SK-N-SH (cell line): ENCODE measurements around the gene CCDC112. TPM values are rescaled to one million over a fixed set of nuclear protein-coding genes. Genes with fewer than 3 reads are reported as not detected.

Experiments
- CTCF ChIA-PET: fragments of 300-600, 350-600 bp; formaldehyde crosslinking; extraction: SDS; loops from one replicate; lab custom pipeline; 2021; lab: Yijun Ruan, JAX
- POLR2A ChIA-PET: fragments of 350-600 bp; sonication (Branson Sonifier 250); formaldehyde crosslinking; extraction: SDS; loops from one replicate; lab custom pipeline; 2020; ENCODE audit warnings: antibody characterized with exemption, inconsistent platforms; lab: Yijun Ruan, JAX
- DNase-seq: peaks from one replicate; pipeline ENCODE4 v3.0.0; 2012
- H2AFZ ChIP-seq: fragments of 200-600 bp; sonication (generic); 2 replicates; pipeline ENCODE4 v1.8.1; 2016; ENCODE audit warnings: antibody characterized with exemption, mild to moderate bottlenecking, low read depth
- H3F3A ChIP-seq: fragments of 200-600 bp; sonication (generic); replicated peaks from 2 replicates; pipeline ENCODE3; 2016; ENCODE audit warnings: antibody characterized with exemption, mild to moderate bottlenecking; ENCODE audit not compliant: insufficient read depth
- H3K27ac ChIP-seq, 2 experiments: fragments of 200-500 bp in 1 of 2; fragments of 200-600 bp in 1 of 2; sonication (Bioruptor generic) in 1 of 2; sonication (generic), shearing (Covaris generic) in 1 of 2; 2 replicates each; pipeline versions ENCODE4 v1.5.1 to v1.6.1; 2014 to 2016; ENCODE audit warnings: low read depth in 2 of 2, inconsistent platforms in 1 of 2, low read length in 1 of 2, mild to moderate bottlenecking in 1 of 2, mixed read lengths in 1 of 2
- H3K27me3 ChIP-seq: fragments of 200-600 bp; sonication (generic), shearing (Covaris generic); 2 replicates; pipeline ENCODE4 v1.6.1; 2016; ENCODE audit warnings: mixed run types; ENCODE audit not compliant: insufficient read depth
- H3K36me3 ChIP-seq, 2 experiments: fragments of 200-500 bp in 1 of 2; fragments of 200-600 bp in 1 of 2; sonication (Bioruptor generic) in 1 of 2; sonication (generic) in 1 of 2; replicated peaks in 1 of 2; 2 replicates each; pipeline versions ENCODE3 to v1.5.1; 2014 to 2016; ENCODE audit warnings: low read length in 1 of 2, mild to moderate bottlenecking in 1 of 2; ENCODE audit not compliant: insufficient read depth in 2 of 2, control insufficient read depth in 1 of 2
- H3K4me1 ChIP-seq, 2 experiments: fragments of 200-500 bp in 1 of 2; fragments of 200-600 bp in 1 of 2; sonication (Bioruptor generic) in 1 of 2; sonication (generic), shearing (Covaris generic) in 1 of 2; 2 replicates each; pipeline versions ENCODE4 v1.5.1 to v1.6.1; 2014 to 2016; ENCODE audit warnings: low read depth in 1 of 2, low read length in 1 of 2, mixed run types in 1 of 2; ENCODE audit not compliant: insufficient read depth in 2 of 2, control insufficient read depth in 1 of 2
- H3K4me2 ChIP-seq: fragments of 200-600 bp; sonication (generic), shearing (Covaris generic); 2 replicates; pipeline ENCODE4 v1.6.1; 2017; ENCODE audit warnings: mixed run types
- H3K4me3 ChIP-seq, 2 experiments: fragments of 200-500 bp in 1 of 2; fragments of 200-600 bp in 1 of 2; sonication (Bioruptor generic) in 1 of 2; sonication (generic), shearing (Covaris generic) in 1 of 2; 2 replicates each; pipeline versions ENCODE4 v1.5.1 to v1.8.1; 2014 to 2016; ENCODE audit warnings: low read depth in 2 of 2, inconsistent platforms in 1 of 2, low read length in 1 of 2, mild to moderate bottlenecking in 1 of 2, mixed read lengths in 1 of 2, moderate library complexity in 1 of 2
- H3K79me2 ChIP-seq: fragments of 200-600 bp; sonication (generic); 2 replicates; pipeline ENCODE4 v1.8.1; 2017; ENCODE audit warnings: mild to moderate bottlenecking; ENCODE audit not compliant: insufficient read depth
- H3K9ac ChIP-seq: fragments of 200-600 bp; sonication (generic); 2 replicates; pipeline ENCODE4 v1.6.1; 2017; ENCODE audit warnings: mixed run types
- H3K9me2 ChIP-seq: fragments of 200-600 bp; sonication (generic); 2 replicates; pipeline ENCODE4 v1.6.1; 2017; ENCODE audit warnings: mixed run types
- H3K9me3 ChIP-seq: fragments of 200-600 bp; sonication (generic); 2 replicates; pipeline ENCODE4 v1.6.1; 2017; ENCODE audit warnings: mixed run types, mild to moderate bottlenecking, moderate library complexity
- H4K20me1 ChIP-seq: fragments of 200-600 bp; sonication (generic); 2 replicates; pipeline ENCODE4 v1.6.1; 2017; ENCODE audit warnings: mild to moderate bottlenecking, mixed run types; ENCODE audit not compliant: insufficient read depth
- ELF1 ChIP-seq: IDR thresholded peaks from 2 replicates; pipeline ENCODE4 v1.4.0; 2012
- EZH2phosphoT487 ChIP-seq: fragments of 200-600 bp; sonication (generic); IDR thresholded peaks from 2 replicates; pipeline ENCODE4 v1.6.1; 2017; ENCODE audit warnings: low read depth, mixed run types, mild to moderate bottlenecking, antibody characterized with exemption, moderate library complexity, borderline replicate concordance
- FOXJ3 ChIP-seq: sonication (generic); formaldehyde crosslinking; IDR thresholded peaks from 2 replicates; pipeline ENCODE4 v1.5.1; 2020; ENCODE audit warnings: mild to moderate bottlenecking, missing genetic modification reagents
- GATA2 ChIP-seq: sonication (generic); formaldehyde crosslinking; IDR thresholded peaks from 2 replicates; pipeline ENCODE4 v1.5.0; 2020; ENCODE audit warnings: mild to moderate bottlenecking, missing genetic modification reagents
- JUND ChIP-seq: IDR thresholded peaks from 2 replicates; pipeline ENCODE4 v1.4.0; 2012
- MEF2A ChIP-seq: IDR thresholded peaks from 2 replicates; pipeline ENCODE4 v1.4.0; 2012; ENCODE audit warnings: low read depth, borderline replicate concordance
- PBX3 ChIP-seq: IDR thresholded peaks from 2 replicates; pipeline ENCODE4; 2012
- RAD21 ChIP-seq: IDR thresholded peaks from 2 replicates; pipeline ENCODE4 v1.6.1; 2012; ENCODE audit warnings: mild to moderate bottlenecking, low read length
- RFX5 ChIP-seq: IDR thresholded peaks from 2 replicates; pipeline ENCODE4 v1.6.1; 2012; ENCODE audit warnings: mild to moderate bottlenecking, improper control_type of control experiment, low read length
- RXRA ChIP-seq: IDR thresholded peaks from 2 replicates; pipeline ENCODE4 v1.4.0; 2012; ENCODE audit warnings: low read depth, mild to moderate bottlenecking, borderline replicate concordance
- SIN3A ChIP-seq: IDR thresholded peaks from 2 replicates; pipeline ENCODE4 v1.6.1; 2012; ENCODE audit warnings: low read depth, mild to moderate bottlenecking, low read length, moderate library complexity, borderline replicate concordance
- SMC3 ChIP-seq: IDR thresholded peaks from 2 replicates; pipeline ENCODE4 v1.6.1; 2012; ENCODE audit warnings: low read depth, low read length, improper control_type of control experiment
- TAF1 ChIP-seq: IDR thresholded peaks from 2 replicates; pipeline ENCODE4 v1.6.1; 2012; ENCODE audit warnings: low read depth, mild to moderate bottlenecking, low read length, moderate library complexity, borderline replicate concordance
- TCF12 ChIP-seq: IDR thresholded peaks from 2 replicates; pipeline ENCODE4 v1.4.0; 2012
- TEAD4 ChIP-seq: IDR thresholded peaks from 2 replicates; pipeline ENCODE4 v1.4.0; 2012; ENCODE audit warnings: mild to moderate bottlenecking, borderline replicate concordance; ENCODE audit not compliant: insufficient read depth
- USF1 ChIP-seq: IDR thresholded peaks from 2 replicates; pipeline ENCODE4 v1.4.0; 2012; ENCODE audit warnings: low read depth, borderline replicate concordance
- WGBS: methylation state at CpG from one replicate; pipeline ENCODE4 v1.1.6; 2017; ENCODE audit warnings: low lambda C conversion rate; 5-methylcytosine and 5-hydroxymethylcytosine counted together
- polyA plus RNA-seq, 3 experiments: library from polyadenylated mRNA; depleted of rRNA; stranded (reverse); fragments of >200 nt; gene quantifications; 2 replicates each; pipeline ENCODE4 v1.2.3, GENCODE V29; 2012
- TF ChIP-seq, protein P1 (sequence below): fragments of 150-350 bp; IDR thresholded peaks from 2 replicates; pipeline ENCODE4 v1.6.1; 2017; ENCODE audit warnings: antibody characterized with exemption, low read length, low read depth, borderline replicate concordance
- TF ChIP-seq, protein P2 (sequence below): fragments of 150-350 bp; IDR thresholded peaks from 2 replicates; pipeline ENCODE4 v1.6.1; 2016; ENCODE audit warnings: mild to moderate bottlenecking, low read depth, low read length
- TF ChIP-seq, protein P3 (sequence below): IDR thresholded peaks from 2 replicates; pipeline ENCODE4 v1.6.1; 2012; ENCODE audit warnings: mild to moderate bottlenecking, low read depth, low read length, moderate library complexity

CCDC112 gene
- polyA plus RNA-seq, 1 of the 3 experiments (the other 2 are of a cell fraction) = 2.3 TPM

GRCh38 chr5:115335301-115335700 lies 38.8 kb upstream of the CCDC112 start (continued):
- TF ChIP-seq, protein P1, sequence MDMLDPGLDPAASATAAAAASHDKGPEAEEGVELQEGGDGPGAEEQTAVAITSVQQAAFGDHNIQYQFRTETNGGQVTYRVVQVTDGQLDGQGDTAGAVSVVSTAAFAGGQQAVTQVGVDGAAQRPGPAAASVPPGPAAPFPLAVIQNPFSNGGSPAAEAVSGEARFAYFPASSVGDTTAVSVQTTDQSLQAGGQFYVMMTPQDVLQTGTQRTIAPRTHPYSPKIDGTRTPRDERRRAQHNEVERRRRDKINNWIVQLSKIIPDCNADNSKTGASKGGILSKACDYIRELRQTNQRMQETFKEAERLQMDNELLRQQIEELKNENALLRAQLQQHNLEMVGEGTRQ = no peak
- TF ChIP-seq RFX5 = no peak
- TF ChIP-seq FOXJ3 (CRISPR knock-in tag) = no peak
- TF ChIP-seq RXRA = no peak
- TF ChIP-seq, all 33 proteins: peak for 0

DNA sequence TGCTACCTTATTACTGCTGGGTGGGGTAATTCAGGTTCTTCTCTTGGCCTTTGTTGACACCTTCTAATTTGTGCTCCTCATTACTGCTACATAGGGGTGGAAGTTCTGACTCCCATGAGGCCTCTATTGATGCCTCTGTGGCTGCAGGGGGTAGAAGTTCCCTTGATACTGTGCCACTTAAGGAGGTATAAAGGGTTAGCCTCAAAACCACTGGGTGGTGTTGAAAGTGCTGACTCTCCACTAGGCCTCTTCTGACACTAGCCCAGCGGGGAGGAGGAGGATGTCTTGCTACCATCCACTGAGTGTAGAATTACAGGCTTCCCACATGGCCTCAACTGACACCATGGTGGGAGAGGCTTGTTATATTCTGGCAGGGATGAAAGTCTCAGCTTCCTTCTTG lies 36.7 kb upstream of the CCDC112 start:
- no peak for DNase-seq
- H3K4me1 ChIP-seq = no peaks in the 10 kb centered on the region
- no peak for TF ChIP-seq SMC3
- no peak for TF ChIP-seq FOXJ3 (CRISPR knock-in tag)
- no peak for TF ChIP-seq JUND
- no peak for TF ChIP-seq ELF1
- no peak for TF ChIP-seq SIN3A
- no peak for TF ChIP-seq MEF2A
- no peak for TF ChIP-seq TEAD4
- TF ChIP-seq, all 33 proteins: peak for 0
- no peak overlapping the region for H3K4me3 ChIP-seq
- H3K27me3 ChIP-seq = no peaks in the 10 kb centered on the region
- CTCF ChIA-PET = no interaction called here
- H3K36me3 ChIP-seq = no peaks in the 10 kb centered on the region
- POLR2A ChIA-PET = no interaction called here
- H3K4me2 ChIP-seq = no peak overlapping the region
- H3K9ac ChIP-seq = no peak overlapping the region
- H2AFZ ChIP-seq = no peak overlapping the region
- 56% methylated on average over 1 of the region's 1 CpG for whole genome bisulfite sequencing
- H3K27ac ChIP-seq = no peak overlapping the region
- no peaks in the 10 kb centered on the region for H3K9me2 ChIP-seq
- H4K20me1 ChIP-seq = no peaks in the 10 kb centered on the region
- H3K79me2 ChIP-seq = no peaks in the 10 kb centered on the region
- no peaks in the 10 kb centered on the region for H3K9me3 ChIP-seq
- no peaks in the 10 kb centered on the region for H3F3A ChIP-seq

GRCh38 chr5:115330830-115331229 lies 34.4 kb upstream of the CCDC112 start:
- H3K4me3 ChIP-seq = no peak overlapping the region
- H3K4me1 ChIP-seq = no peaks in the 10 kb centered on the region
- H3K79me2 ChIP-seq = no peaks in the 10 kb centered on the region
- no peaks in the 10 kb centered on the region for H3K36me3 ChIP-seq
- no peaks in the 10 kb centered on the region for H3K9me3 ChIP-seq
- 36% methylated on average over 2 of the region's 2 CpGs for WGBS
- ChIA-PET POLR2A (no interaction called here), CTCF (interaction anchor here (1.1 kb wide), 1 partner anchor 12 kb away, joined by 4 read pairs; no protein-coding TSS in a partner anchor)
- no peak for TF ChIP-seq MEF2A
- TF ChIP-seq USF1 = no peak
- no peak for TF ChIP-seq RXRA
- no peak for TF ChIP-seq RAD21
- TF ChIP-seq PBX3 = no peak
- no peak for TF ChIP-seq TAF1
- no peak for TF ChIP-seq TCF12
- TF ChIP-seq, protein P2, sequence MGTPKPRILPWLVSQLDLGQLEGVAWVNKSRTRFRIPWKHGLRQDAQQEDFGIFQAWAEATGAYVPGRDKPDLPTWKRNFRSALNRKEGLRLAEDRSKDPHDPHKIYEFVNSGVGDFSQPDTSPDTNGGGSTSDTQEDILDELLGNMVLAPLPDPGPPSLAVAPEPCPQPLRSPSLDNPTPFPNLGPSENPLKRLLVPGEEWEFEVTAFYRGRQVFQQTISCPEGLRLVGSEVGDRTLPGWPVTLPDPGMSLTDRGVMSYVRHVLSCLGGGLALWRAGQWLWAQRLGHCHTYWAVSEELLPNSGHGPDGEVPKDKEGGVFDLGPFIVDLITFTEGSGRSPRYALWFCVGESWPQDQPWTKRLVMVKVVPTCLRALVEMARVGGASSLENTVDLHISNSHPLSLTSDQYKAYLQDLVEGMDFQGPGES = no peak
- TF ChIP-seq SIN3A = no peak
- TF ChIP-seq, protein P3, sequence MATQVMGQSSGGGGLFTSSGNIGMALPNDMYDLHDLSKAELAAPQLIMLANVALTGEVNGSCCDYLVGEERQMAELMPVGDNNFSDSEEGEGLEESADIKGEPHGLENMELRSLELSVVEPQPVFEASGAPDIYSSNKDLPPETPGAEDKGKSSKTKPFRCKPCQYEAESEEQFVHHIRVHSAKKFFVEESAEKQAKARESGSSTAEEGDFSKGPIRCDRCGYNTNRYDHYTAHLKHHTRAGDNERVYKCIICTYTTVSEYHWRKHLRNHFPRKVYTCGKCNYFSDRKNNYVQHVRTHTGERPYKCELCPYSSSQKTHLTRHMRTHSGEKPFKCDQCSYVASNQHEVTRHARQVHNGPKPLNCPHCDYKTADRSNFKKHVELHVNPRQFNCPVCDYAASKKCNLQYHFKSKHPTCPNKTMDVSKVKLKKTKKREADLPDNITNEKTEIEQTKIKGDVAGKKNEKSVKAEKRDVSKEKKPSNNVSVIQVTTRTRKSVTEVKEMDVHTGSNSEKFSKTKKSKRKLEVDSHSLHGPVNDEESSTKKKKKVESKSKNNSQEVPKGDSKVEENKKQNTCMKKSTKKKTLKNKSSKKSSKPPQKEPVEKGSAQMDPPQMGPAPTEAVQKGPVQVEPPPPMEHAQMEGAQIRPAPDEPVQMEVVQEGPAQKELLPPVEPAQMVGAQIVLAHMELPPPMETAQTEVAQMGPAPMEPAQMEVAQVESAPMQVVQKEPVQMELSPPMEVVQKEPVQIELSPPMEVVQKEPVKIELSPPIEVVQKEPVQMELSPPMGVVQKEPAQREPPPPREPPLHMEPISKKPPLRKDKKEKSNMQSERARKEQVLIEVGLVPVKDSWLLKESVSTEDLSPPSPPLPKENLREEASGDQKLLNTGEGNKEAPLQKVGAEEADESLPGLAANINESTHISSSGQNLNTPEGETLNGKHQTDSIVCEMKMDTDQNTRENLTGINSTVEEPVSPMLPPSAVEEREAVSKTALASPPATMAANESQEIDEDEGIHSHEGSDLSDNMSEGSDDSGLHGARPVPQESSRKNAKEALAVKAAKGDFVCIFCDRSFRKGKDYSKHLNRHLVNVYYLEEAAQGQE = no peak
- no peak for TF ChIP-seq GATA2 (CRISPR knock-in tag)
- TF ChIP-seq EZH2phosphoT487 = no peak
- no peak overlapping the region for H3K4me2 ChIP-seq
- H2AFZ ChIP-seq = no peak overlapping the region
- no peaks in the 10 kb centered on the region for H4K20me1 ChIP-seq
- no peaks in the 10 kb centered on the region for H3K9me2 ChIP-seq
- no peak for DNase-seq
- no peak overlapping the region for H3K9ac ChIP-seq
- H3K27ac ChIP-seq = no peak overlapping the region
- no peaks in the 10 kb centered on the region for H3K27me3 ChIP-seq
- no peaks in the 10 kb centered on the region for H3F3A ChIP-seq
